Astrocyte of the cerebellum (primary cell): ENCODE data around the gene RAB11FIP4.

Source experiments
- DNase-seq: peaks from one replicate; pipeline ENCODE4 v3.0.0-alpha.2; 2011; ENCODE audit warnings: low read depth
- H3K4me3 ChIP-seq: 2 replicates; pipeline ENCODE4 v1.5.1; 2011; ENCODE audit warnings: mild to moderate bottlenecking, low read depth, low read length, moderate library complexity
- CTCF ChIP-seq: IDR thresholded peaks from 2 replicates; pipeline ENCODE4 v1.5.1; 2012; ENCODE audit warnings: low read length, low read depth, moderate library complexity, mild to moderate bottlenecking; ENCODE audit errors: missing control alignments
- in situ Hi-C: cut with HindIII; loops from 2 replicates; pipeline ENCODE4 v1.10.0; 2017; ENCODE audit warnings: low sequenced_read_pairs

RAB11FIP4 gene

GRCh38 chr17:31568539-31568938, 177.1 kb downstream of the RAB11FIP4 start:
- TF ChIP-seq CTCF: no peak
- no peak for DNase-seq
- in situ Hi-C loops: no loop called here
- no peak overlapping the region for H3K4me3 ChIP-seq

GRCh38 chr17:31570231-31570630, 178.8 kb downstream of the RAB11FIP4 start:
- TF ChIP-seq CTCF: no peak
- H3K4me3 ChIP-seq: no peak overlapping the region
- in situ Hi-C loops: no loop called here
- no peak for DNase-seq

GRCh38 chr17:31570951-31571892, 179.7 kb downstream of the RAB11FIP4 start:
- peak; percentile 99 for DNase-seq
- TF ChIP-seq CTCF: no peak
- in situ Hi-C loops: no loop called here
- H3K4me3 ChIP-seq: no peak overlapping the region

GRCh38 chr17:31572341-31572740, 180.9 kb downstream of the RAB11FIP4 start:
- TF ChIP-seq CTCF: no peak
- in situ Hi-C loops: no loop called here
- H3K4me3 ChIP-seq: no peak overlapping the region
- no peak for DNase-seq

- H3K4me3 ChIP-seq: no peak overlapping the region
- in situ Hi-C loops: no loop called here
- no peak for DNase-seq
- no peak for TF ChIP-seq CTCF
Observed at GRCh38 chr17:31573047-31573446, 181.6 kb downstream of the RAB11FIP4 start.

- no peak overlapping the region for H3K4me3 ChIP-seq
- no peak for TF ChIP-seq CTCF
- in situ Hi-C loops: no loop called here
- no peak for DNase-seq
Observed at GRCh38 chr17:31573861-31574260, 182.4 kb downstream of the RAB11FIP4 start.
